Activated CD4-positive, alpha-beta T cell treated with anti-CD3 and anti-CD28 coated beads for 24 hours (primary cell): ENCODE data around the gene INPP5F.
"Not testable (repeated sequence)": the region's sequence is repeated elsewhere in the genome, so short reads cannot be mapped to it uniquely, and the experiment has no call there.

Experiments
- DNase-seq, 2 donors: peaks; one replicate each; pipeline ENCODE4 v3.0.0-alpha.2; 2020; ENCODE audit warnings: low read depth in 2 of 2

INPP5F gene

GRCh38 chr10:119776536-119776935 is 50.7 kb downstream of the INPP5F start:
- no peak for DNase-seq

- no peak for DNase-seq
Measured at GRCh38 chr10:119777686-119778085, 51.8 kb downstream of the INPP5F start.

- no peak for DNase-seq
Measured at GRCh38 chr10:119778776-119779445, 53.1 kb downstream of the INPP5F start.

GRCh38 chr10:119780879-119781480 is 55.1 kb downstream of the INPP5F start:
- DNase-seq: no peak

GRCh38 chr10:119781498-119781897 is 55.6 kb downstream of the INPP5F start:
- no peak for DNase-seq

GRCh38 chr10:119782981-119783664 is 57.3 kb downstream of the INPP5F start:
- DNase-seq: no peak

GRCh38 chr10:119783665-119784027 is 57.8 kb downstream of the INPP5F start:
- DNase-seq: no peak

GRCh38 chr10:119784340-119785067 is 58.7 kb downstream of the INPP5F start:
- DNase-seq: no peak

- no peak for DNase-seq
Measured at GRCh38 chr10:119786117-119786769, 60.4 kb downstream of the INPP5F start.

GRCh38 chr10:119795101-119795500 is 69.3 kb downstream of the INPP5F start:
- DNase-seq: not testable (repeated sequence)

GRCh38 chr10:119796039-119796438 is 70.2 kb downstream of the INPP5F start:
- no peak for DNase-seq

GRCh38 chr10:119801176-119801575 is 75.3 kb downstream of the INPP5F start:
- DNase-seq: no peak

GRCh38 chr10:119801998-119802538 is 76.2 kb downstream of the INPP5F start:
- DNase-seq: no peak

- DNase-seq: no peak
Measured at GRCh38 chr10:119803264-119803663, 77.4 kb downstream of the INPP5F start.

- DNase-seq: no peak
Measured at GRCh38 chr10:119805702-119806230, 79.9 kb downstream of the INPP5F start.

- no peak for DNase-seq
Measured at GRCh38 chr10:119806334-119807130, 80.7 kb downstream of the INPP5F start.

- no peak for DNase-seq
Measured at GRCh38 chr10:119807960-119808697, 82.3 kb downstream of the INPP5F start.

- no peak for DNase-seq
Measured at GRCh38 chr10:119811122-119811521, 85.3 kb downstream of the INPP5F start.

GRCh38 chr10:119812684-119813083 is 86.8 kb downstream of the INPP5F start:
- no peak for DNase-seq

- no peak for DNase-seq
Measured at GRCh38 chr10:119815671-119816070, 89.8 kb downstream of the INPP5F start.
